ENCODE measurements around the gene NLRP5.

GRCh38 chr19:56109226-56109625, 122.7 kb downstream of the NLRP5 start:
- TF ChIP-seq RFX5 (IDR thresholded peaks at IDR 0.05; ENCODE audit: low read depth, low read length) = no peak
- TF ChIP-seq CTCF (conservative IDR thresholded peaks at IDR 0.05; ENCODE audit: low read depth, low read length) = no peak
- no peak for TF ChIP-seq RAD21 (IDR thresholded peaks at IDR 0.05; ENCODE audit: low read length)
- no peak for TF ChIP-seq CEBPB (IDR thresholded peaks at IDR 0.05; ENCODE audit: low read depth, low read length)
- TF ChIP-seq, protein P1, sequence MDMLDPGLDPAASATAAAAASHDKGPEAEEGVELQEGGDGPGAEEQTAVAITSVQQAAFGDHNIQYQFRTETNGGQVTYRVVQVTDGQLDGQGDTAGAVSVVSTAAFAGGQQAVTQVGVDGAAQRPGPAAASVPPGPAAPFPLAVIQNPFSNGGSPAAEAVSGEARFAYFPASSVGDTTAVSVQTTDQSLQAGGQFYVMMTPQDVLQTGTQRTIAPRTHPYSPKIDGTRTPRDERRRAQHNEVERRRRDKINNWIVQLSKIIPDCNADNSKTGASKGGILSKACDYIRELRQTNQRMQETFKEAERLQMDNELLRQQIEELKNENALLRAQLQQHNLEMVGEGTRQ (IDR thresholded peaks at IDR 0.05; ENCODE audit: low read depth, low read length) = no peak
- TF ChIP-seq POLR2A (IDR thresholded peaks at IDR 0.05; ENCODE audit: low read depth, low read length) = no peak
- no peak for TF ChIP-seq SMC3 (IDR thresholded peaks at IDR 0.05; ENCODE audit: low read depth, low read length)
